CD8-positive, alpha-beta memory T cell (primary cell): Measurements from ENCODE around the gene TMEM170B. TPM values are rescaled to one million over a fixed set of nuclear protein-coding genes. Genes with fewer than 3 reads are reported as not detected.

ENCODE experiments used
- CTCF ChIA-PET: fragments of 350-600 bp; sonication (Branson Sonifier 250); formaldehyde crosslinking; loops from one replicate; lab custom pipeline; 2021; ENCODE audit warnings: antibody characterized with exemption; lab: Charles Lee
- POLR2A ChIA-PET: fragments of 350-600 bp; sonication (Branson Sonifier 250); formaldehyde crosslinking; loops from one replicate; lab custom pipeline; 2021; ENCODE audit warnings: antibody characterized with exemption; lab: Charles Lee
- DNase-seq, 5 donors: peaks; one replicate each; pipeline versions ENCODE4 v3.0.0 to v3.0.0-alpha.2; 2020 to 2022; ENCODE audit warnings: mixed read lengths in 1 of 5
- H3K27ac ChIP-seq: one replicate; pipeline ENCODE4 v1.7.0; 2013; ENCODE audit warnings: low read depth, mild to moderate bottlenecking, low read length, moderate library complexity
- H3K27me3 ChIP-seq: 2 replicates; pipeline ENCODE4 v1.7.0; 2013; ENCODE audit warnings: low read length, mild to moderate bottlenecking; ENCODE audit not compliant: insufficient read depth, poor library complexity, severe bottlenecking
- H3K36me3 ChIP-seq: 2 replicates; pipeline ENCODE4 v1.7.0; 2013; ENCODE audit warnings: mild to moderate bottlenecking, low read length, moderate library complexity; ENCODE audit not compliant: insufficient read depth
- H3K4me1 ChIP-seq: 2 replicates; pipeline ENCODE4 v1.7.0; 2013; ENCODE audit warnings: mild to moderate bottlenecking, low read length, moderate library complexity; ENCODE audit not compliant: insufficient read depth
- H3K4me3 ChIP-seq: 2 replicates; pipeline ENCODE4 v1.7.0; 2013; ENCODE audit warnings: mild to moderate bottlenecking, low read length
- H3K9me3 ChIP-seq: 2 replicates; pipeline ENCODE4 v1.7.0; 2013; ENCODE audit warnings: mild to moderate bottlenecking, low read length
- H3K27ac Mint-ChIP-seq, 8 donors: one replicate each; pipeline ENCODE4 v1.8.0; 2020 to 2021; ENCODE audit warnings: mixed read lengths in 8 of 8, mild to moderate bottlenecking in 6 of 8, inconsistent platforms in 3 of 8, moderate library complexity in 3 of 8
- H3K27me3 Mint-ChIP-seq, 2 donors: one replicate each; pipeline ENCODE4 v1.8.0; 2020 to 2021; ENCODE audit warnings: mixed read lengths in 2 of 2, mild to moderate bottlenecking in 1 of 2, moderate library complexity in 1 of 2
- H3K36me3 Mint-ChIP-seq, 3 donors: one replicate each; pipeline ENCODE4 v1.8.0; 2020 to 2021; ENCODE audit warnings: mixed read lengths in 3 of 3, inconsistent platforms in 1 of 3, mild to moderate bottlenecking in 1 of 3
- H3K4me1 Mint-ChIP-seq, 3 donors: one replicate each; pipeline ENCODE4 v1.8.0; 2020 to 2021; ENCODE audit warnings: mixed read lengths in 3 of 3, inconsistent platforms in 1 of 3, mild to moderate bottlenecking in 1 of 3
- H3K4me3 Mint-ChIP-seq, 7 donors: one replicate each; pipeline ENCODE4 v1.8.0; 2020 to 2021; ENCODE audit warnings: mixed read lengths in 7 of 7, mild to moderate bottlenecking in 6 of 7, moderate library complexity in 4 of 7, inconsistent platforms in 2 of 7
- H3K9me3 Mint-ChIP-seq, 5 donors: one replicate each; pipeline ENCODE4 v1.8.0; 2020 to 2022; ENCODE audit warnings: mixed read lengths in 5 of 5, mild to moderate bottlenecking in 3 of 5, moderate library complexity in 2 of 5, inconsistent platforms in 1 of 5
- polyA plus RNA-seq: library from polyadenylated mRNA; unstranded; fragments of 300-500 nt; fragmentation: Illumina TruSeq; gene quantifications from one replicate; pipeline ENCODE4 v1.2.3, GENCODE V29; 2021
- total RNA-seq, 2 experiments: library from RNA; stranded (reverse); gene quantifications; one replicate each; pipeline ENCODE4 v1.2.3, GENCODE V29; 2021

The TMEM170B gene
- total RNA-seq (1 to 10 TPM; 2.6 to 2.7 TPM), polyA plus RNA-seq (0.30 TPM)

- peaks cover 11 to 24% (median 14%) of the 10 kb centered on the region in 3 donors for H3K4me1 Mint-ChIP-seq
- peak within 1 kb of the TSS; percentile 56 to 96 (median 85) for H3K27ac Mint-ChIP-seq
- Histone ChIP-seq H3K27me3 (no peaks in the 10 kb centered on the region), H3K4me1 (peaks cover 13% of the 10 kb centered on the region), H3K4me3 (peak within 1 kb of the TSS; percentile 68), H3K27ac (peak within 1 kb of the TSS; percentile 45), H3K9me3 (no peaks in the 10 kb centered on the region), H3K36me3 (no peaks in the 10 kb centered on the region)
- DNase-seq, result peak; percentile 96 to 98 (median 98)
- ChIA-PET POLR2A (interaction anchor here (0.6 to 0.7 kb wide), 2 partner anchors 16 to 156 kb away, joined by 3 read pairs; no protein-coding TSS in a partner anchor), CTCF (no interaction called here)
- H3K4me3 Mint-ChIP-seq, result peak within 1 kb of the TSS; percentile 84 to 94 (median 87)
- no peaks in the 10 kb centered on the region for H3K9me3 Mint-ChIP-seq
- peaks cover 0 to 4% (median 0%) of the 10 kb centered on the region in 3 donors for H3K36me3 Mint-ChIP-seq
- peaks cover 6 to 18% of the 10 kb centered on the region in 2 donors for H3K27me3 Mint-ChIP-seq
Observed at GRCh38 chr6:11537229-11538051, at the start of gene TMEM170B. Gene TMEM170B, plus strand, starts transcription at chr6:11537749. Its CDS starts 529 bp downstream, at chr6:11538278.

GRCh38 chr6:11490996-11491395 is 46.6 kb upstream of the TMEM170B start:
- Histone ChIP-seq H3K4me3 (no peak overlapping the region), H3K9me3 (no peaks in the 10 kb centered on the region), H3K36me3 (no peaks in the 10 kb centered on the region), H3K4me1 (no peaks in the 10 kb centered on the region), H3K27ac (no peak overlapping the region), H3K27me3 (no peaks in the 10 kb centered on the region)
- Mint-ChIP-seq H3K27ac (no peak overlapping the region), H3K4me1 (peaks cover 7 to 18% (median 13%) of the 10 kb centered on the region in 3 donors), H3K4me3 (no peak overlapping the region), H3K9me3 (no peaks in the 10 kb centered on the region), H3K27me3 (no peaks in the 10 kb centered on the region), H3K36me3 (no peaks in the 10 kb centered on the region)
- CTCF ChIA-PET, result no interaction called here
- DNase-seq, result no peak
- POLR2A ChIA-PET, result no interaction called here

GRCh38 chr6:11491596-11492463 is 45.7 kb upstream of the TMEM170B start:
- H3K27me3 Mint-ChIP-seq, result no peaks in the 10 kb centered on the region
- POLR2A ChIA-PET, result no interaction called here
- Histone ChIP-seq H3K4me3 (no peak overlapping the region), H3K9me3 (no peaks in the 10 kb centered on the region), H3K36me3 (no peaks in the 10 kb centered on the region), H3K4me1 (no peaks in the 10 kb centered on the region), H3K27me3 (no peaks in the 10 kb centered on the region), H3K27ac (no peak overlapping the region)
- no peak overlapping the region for H3K27ac Mint-ChIP-seq
- H3K36me3 Mint-ChIP-seq, result no peaks in the 10 kb centered on the region
- no peak overlapping the region for H3K4me3 Mint-ChIP-seq
- CTCF ChIA-PET, result interaction anchor here (10.0 kb wide), 1 partner anchor 320 kb away, joined by 154 read pairs; no protein-coding TSS in a partner anchor
- H3K9me3 Mint-ChIP-seq, result no peaks in the 10 kb centered on the region
- peaks cover 9 to 18% (median 16%) of the 10 kb centered on the region in 3 donors for H3K4me1 Mint-ChIP-seq
- no peak for DNase-seq

GRCh38 chr6:11492464-11493290 is 44.9 kb upstream of the TMEM170B start:
- Histone ChIP-seq H3K4me1 (no peaks in the 10 kb centered on the region), H3K4me3 (no peak overlapping the region), H3K36me3 (no peaks in the 10 kb centered on the region), H3K27ac (no peak overlapping the region), H3K9me3 (no peaks in the 10 kb centered on the region), H3K27me3 (no peaks in the 10 kb centered on the region)
- ChIA-PET CTCF (interaction anchor here (8.8 to 10.0 kb wide), 2 partner anchors 320 to 349 kb away, joined by 82 to 154 read pairs; no protein-coding TSS in a partner anchor), POLR2A (no interaction called here)
- DNase-seq, result no peak
- H3K27ac Mint-ChIP-seq, result no peak overlapping the region
- H3K4me1 Mint-ChIP-seq, result peaks cover 9 to 18% (median 16%) of the 10 kb centered on the region in 3 donors
- H3K36me3 Mint-ChIP-seq, result no peaks in the 10 kb centered on the region
- no peak overlapping the region for H3K4me3 Mint-ChIP-seq
- no peaks in the 10 kb centered on the region for H3K9me3 Mint-ChIP-seq
- H3K27me3 Mint-ChIP-seq, result no peaks in the 10 kb centered on the region

GRCh38 chr6:11493974-11494373 is 43.6 kb upstream of the TMEM170B start:
- no peaks in the 10 kb centered on the region for H3K9me3 ChIP-seq
- H3K36me3 Mint-ChIP-seq, result no peaks in the 10 kb centered on the region
- ChIA-PET CTCF (interaction anchor here (0.7 to 10.0 kb wide), 3 partner anchors 15 to 350 kb away, joined by 3 to 154 read pairs (median 82); no protein-coding TSS in a partner anchor), POLR2A (no interaction called here)
- peaks cover 9 to 18% (median 16%) of the 10 kb centered on the region in 3 donors for H3K4me1 Mint-ChIP-seq
- no peak overlapping the region for H3K4me3 ChIP-seq
- H3K27ac Mint-ChIP-seq, result peak overlapping the region in 1 of 8 donors; percentile 2
- no peaks in the 10 kb centered on the region for H3K27me3 Mint-ChIP-seq
- H3K4me3 Mint-ChIP-seq, result no peak overlapping the region
- H3K36me3 ChIP-seq, result no peaks in the 10 kb centered on the region
- no peaks in the 10 kb centered on the region for H3K9me3 Mint-ChIP-seq
- no peak for DNase-seq
- H3K27me3 ChIP-seq, result no peaks in the 10 kb centered on the region
- H3K27ac ChIP-seq, result no peak overlapping the region
- no peaks in the 10 kb centered on the region for H3K4me1 ChIP-seq

GRCh38 chr6:11494786-11495564 is 42.6 kb upstream of the TMEM170B start:
- H3K36me3 Mint-ChIP-seq, result no peaks in the 10 kb centered on the region
- POLR2A ChIA-PET, result interaction anchor here (1.4 kb wide), 1 partner anchor 351 kb away, joined by 3 read pairs; no protein-coding TSS in a partner anchor
- no peaks in the 10 kb centered on the region for H3K9me3 Mint-ChIP-seq
- peaks cover 9 to 18% (median 16%) of the 10 kb centered on the region in 3 donors for H3K4me1 Mint-ChIP-seq
- no peaks in the 10 kb centered on the region for H3K36me3 ChIP-seq
- H3K27me3 Mint-ChIP-seq, result no peaks in the 10 kb centered on the region
- CTCF ChIA-PET, result interaction anchor here (0.8 to 10.0 kb wide), 16 partner anchors 15 to 540 kb away, joined by 3 to 154 read pairs (median 7); no protein-coding TSS in a partner anchor
- no peaks in the 10 kb centered on the region for H3K9me3 ChIP-seq
- DNase-seq, result no peak
- H3K27me3 ChIP-seq, result no peaks in the 10 kb centered on the region
- H3K4me3 ChIP-seq, result no peak overlapping the region
- peak overlapping the region in 1 of 8 donors; percentile 18 for H3K27ac Mint-ChIP-seq
- no peak overlapping the region for H3K4me3 Mint-ChIP-seq
- H3K27ac ChIP-seq, result no peak overlapping the region
- H3K4me1 ChIP-seq, result no peaks in the 10 kb centered on the region
